H54 (cell line): ENCODE data around the gene ZNF592.

Source experiments
- DNase-seq: peaks from one replicate; pipeline ENCODE4 v3.0.0; 2011; ENCODE audit warnings: low spot score, mixed read lengths; ENCODE audit not compliant: insufficient read length
- FAIRE-seq: peaks from 3 replicates; lab custom pipeline; 2011; peaks lifted over from hg19 to GRCh38; lab: Jason Lieb, UNC
- POLR2A ChIP-seq: IDR thresholded peaks from 2 replicates; pipeline ENCODE4 v1.6.1; 2011; ENCODE audit warnings: low read depth, mild to moderate bottlenecking, low read length

The ZNF592 gene

DNA sequence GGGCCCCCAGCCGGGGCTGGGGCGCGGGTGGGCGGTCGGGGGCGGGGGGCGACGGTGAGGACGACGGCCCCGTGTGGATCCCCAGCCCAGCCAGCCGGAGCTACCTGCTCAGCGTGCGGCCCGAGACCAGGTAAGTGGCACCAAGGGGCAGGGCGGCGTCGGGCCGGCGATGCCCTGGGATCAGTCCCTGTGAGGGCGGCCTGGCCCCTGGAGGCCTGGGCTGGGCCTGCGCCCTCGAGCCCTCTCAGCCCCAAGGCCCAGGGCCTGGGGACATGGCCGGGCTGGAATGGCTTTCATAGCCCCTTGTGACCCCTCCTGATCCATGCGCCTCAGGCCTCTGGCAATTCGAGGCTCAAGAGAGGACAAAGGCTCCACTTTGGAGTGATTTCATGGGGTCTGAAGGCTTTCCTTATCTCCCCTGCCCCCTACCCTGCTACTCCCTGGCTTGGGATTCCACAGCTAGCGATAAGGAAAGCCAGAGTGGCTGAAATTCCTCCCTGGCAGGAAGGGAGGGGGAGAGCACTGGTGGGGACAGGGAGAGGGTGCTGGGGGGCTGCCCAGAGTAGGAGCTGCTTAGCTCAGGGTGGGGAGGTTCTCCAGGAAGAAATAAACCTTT lies 69.2 kb downstream of the ZNF592 start:
- FAIRE-seq = no peak
- no peak for TF ChIP-seq POLR2A
- DNase-seq = no peak

DNA sequence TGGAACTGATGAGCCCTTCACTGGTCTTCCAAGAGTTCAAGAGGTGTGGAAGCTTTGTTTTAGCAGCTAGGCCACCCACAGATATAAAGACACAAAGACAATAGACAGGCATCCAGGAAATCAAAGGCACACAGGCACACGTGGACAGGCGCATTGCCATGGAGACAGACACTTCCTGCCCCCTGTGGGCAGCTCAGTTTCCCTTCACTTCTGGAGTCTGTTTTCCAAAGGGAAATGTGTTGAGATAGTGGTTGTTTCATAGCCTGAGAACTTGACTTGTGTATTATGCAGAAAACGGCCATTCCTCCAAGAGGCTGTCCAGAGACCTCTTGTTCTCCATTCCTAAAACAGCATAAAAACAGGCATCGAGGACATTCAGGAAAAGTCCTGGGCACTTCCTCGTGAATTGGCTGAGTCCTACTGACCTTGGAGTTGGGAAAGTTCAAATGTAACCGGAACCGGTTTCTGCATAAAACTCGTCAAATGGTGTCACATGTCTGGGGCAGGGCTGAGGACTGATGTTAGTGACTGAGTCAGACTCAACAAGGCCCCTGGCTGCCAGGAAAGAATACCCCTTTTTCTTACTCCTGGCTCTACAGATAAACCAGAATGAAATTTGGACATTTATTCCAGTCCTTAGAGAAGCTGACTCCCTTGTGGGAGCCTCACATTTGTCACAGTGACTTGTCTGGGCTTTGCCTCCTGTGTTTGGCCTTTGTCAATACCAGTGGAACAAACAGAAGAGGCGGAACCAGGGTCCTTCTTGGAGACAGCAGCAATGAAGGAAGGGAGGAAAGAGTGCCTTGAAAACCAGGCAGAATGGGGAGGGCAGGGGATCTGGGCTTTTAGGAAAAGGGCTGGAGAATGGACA lies 70.1 kb downstream of the ZNF592 start:
- DNase-seq (no peak), FAIRE-seq (no peak)
- TF ChIP-seq POLR2A = no peak

GRCh38 chr15:84819291-84819768 lies 70.9 kb downstream of the ZNF592 start:
- no peak for TF ChIP-seq POLR2A
- no peak for DNase-seq
- no peak for FAIRE-seq

DNA sequence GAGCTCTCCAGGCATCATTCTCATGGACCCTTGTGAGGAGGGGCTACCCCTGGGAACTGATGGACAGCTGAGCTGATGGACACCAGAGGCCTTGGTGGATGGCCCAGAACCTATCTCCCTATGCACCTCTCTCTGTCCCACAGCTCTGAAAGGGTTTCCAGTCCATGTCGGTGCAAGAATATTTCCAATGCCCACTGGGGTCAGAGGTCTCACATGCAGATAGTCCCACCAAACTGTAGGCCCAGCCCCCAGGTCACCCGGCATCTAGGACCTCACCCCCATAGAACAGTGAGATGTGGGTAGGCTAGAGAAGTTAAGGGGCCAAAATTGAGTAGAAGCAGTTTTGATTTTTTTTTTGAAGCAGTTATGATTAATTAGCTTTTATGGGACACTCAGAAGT lies 71.4 kb downstream of the ZNF592 start:
- FAIRE-seq = no peak
- no peak for TF ChIP-seq POLR2A
- DNase-seq = no peak

DNA sequence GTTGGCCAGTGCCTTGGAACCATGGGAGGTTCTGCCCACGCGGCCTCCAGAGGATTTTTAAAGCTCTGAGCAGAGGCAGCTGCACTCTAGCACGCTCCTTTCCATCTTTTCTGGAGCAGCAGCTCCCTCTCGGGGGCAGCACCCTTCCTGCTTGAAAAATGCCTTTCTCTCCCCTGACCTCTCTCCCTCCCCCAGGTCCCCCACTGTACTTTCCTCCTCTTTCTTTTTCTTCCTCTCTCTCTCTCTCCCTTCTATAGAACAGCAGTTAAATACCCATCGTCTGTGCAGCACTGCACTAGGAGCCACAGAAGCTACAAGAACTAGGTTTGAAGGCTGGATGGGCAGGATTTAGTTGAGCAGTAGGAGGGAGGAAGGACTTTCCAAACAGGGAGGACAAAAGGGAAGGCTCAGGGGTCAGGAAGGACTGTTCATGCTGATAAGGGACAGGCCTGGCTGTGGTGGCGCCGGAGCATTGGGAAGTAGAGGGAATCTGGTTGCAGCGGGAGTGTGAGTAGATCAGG lies 73.2 kb downstream of the ZNF592 start:
- no peak for TF ChIP-seq POLR2A
- FAIRE-seq (no peak), DNase-seq (no peak)

DNA sequence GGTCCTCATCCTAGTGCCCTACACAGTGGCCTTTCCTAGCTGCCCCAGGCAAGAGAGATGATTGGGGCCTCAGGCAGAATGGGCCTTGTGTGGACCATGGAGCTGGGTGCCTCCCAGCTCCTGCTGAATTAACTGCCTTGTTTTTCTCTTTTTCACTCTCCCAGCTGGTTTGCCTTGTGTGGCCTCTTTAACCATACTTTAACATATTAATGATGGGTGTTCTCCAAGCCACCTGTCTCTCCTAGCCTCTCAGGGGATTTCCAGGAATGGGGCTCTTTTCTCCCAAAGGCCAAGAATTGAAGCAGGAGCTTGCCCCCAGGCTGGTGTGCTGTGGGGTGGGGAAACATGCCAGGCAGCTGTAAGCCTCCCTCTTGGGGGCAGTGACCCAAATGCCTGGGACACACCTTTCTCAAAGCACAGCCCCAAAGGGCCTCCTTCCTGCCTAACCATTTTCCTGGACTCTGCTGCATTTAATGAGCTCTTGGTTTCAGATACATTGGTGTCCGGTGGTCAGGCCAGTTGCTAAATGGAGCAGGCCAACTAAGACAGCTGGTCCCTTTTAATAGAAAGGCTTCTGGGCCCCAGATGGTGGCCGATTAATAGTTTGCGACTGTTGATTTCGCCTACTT lies 74.4 kb downstream of the ZNF592 start:
- DNase-seq (no peak), FAIRE-seq (no peak)
- TF ChIP-seq POLR2A = no peak

GRCh38 chr15:84823282-84823878 lies 75.0 kb downstream of the ZNF592 start:
- no peak for TF ChIP-seq POLR2A
- DNase-seq = no peak
- FAIRE-seq = no peak

GRCh38 chr15:84824260-84825007 lies 76.0 kb downstream of the ZNF592 start:
- TF ChIP-seq POLR2A = no peak
- FAIRE-seq = no peak

GRCh38 chr15:84826369-84826823 lies 78.0 kb downstream of the ZNF592 start:
- DNase-seq (no peak), FAIRE-seq (no peak)
- TF ChIP-seq POLR2A = no peak

More at GRCh38 chr15:84824260-84825007, 76.0 kb downstream of the ZNF592 start:
- no peak for DNase-seq

GRCh38 chr15:84827246-84827645 lies 78.9 kb downstream of the ZNF592 start:
- FAIRE-seq (no peak), DNase-seq (no peak)
- no peak for TF ChIP-seq POLR2A

- no peak for FAIRE-seq
- no peak for TF ChIP-seq POLR2A
- no peak for DNase-seq
Measured at GRCh38 chr15:84828086-84828908, 79.9 kb downstream of the ZNF592 start.

- DNase-seq (no peak), FAIRE-seq (no peak)
- TF ChIP-seq POLR2A = no peak
Measured at GRCh38 chr15:84829428-84829827, 81.0 kb downstream of the ZNF592 start.
